ENCODE data around the gene CACNA1D.

DNA sequence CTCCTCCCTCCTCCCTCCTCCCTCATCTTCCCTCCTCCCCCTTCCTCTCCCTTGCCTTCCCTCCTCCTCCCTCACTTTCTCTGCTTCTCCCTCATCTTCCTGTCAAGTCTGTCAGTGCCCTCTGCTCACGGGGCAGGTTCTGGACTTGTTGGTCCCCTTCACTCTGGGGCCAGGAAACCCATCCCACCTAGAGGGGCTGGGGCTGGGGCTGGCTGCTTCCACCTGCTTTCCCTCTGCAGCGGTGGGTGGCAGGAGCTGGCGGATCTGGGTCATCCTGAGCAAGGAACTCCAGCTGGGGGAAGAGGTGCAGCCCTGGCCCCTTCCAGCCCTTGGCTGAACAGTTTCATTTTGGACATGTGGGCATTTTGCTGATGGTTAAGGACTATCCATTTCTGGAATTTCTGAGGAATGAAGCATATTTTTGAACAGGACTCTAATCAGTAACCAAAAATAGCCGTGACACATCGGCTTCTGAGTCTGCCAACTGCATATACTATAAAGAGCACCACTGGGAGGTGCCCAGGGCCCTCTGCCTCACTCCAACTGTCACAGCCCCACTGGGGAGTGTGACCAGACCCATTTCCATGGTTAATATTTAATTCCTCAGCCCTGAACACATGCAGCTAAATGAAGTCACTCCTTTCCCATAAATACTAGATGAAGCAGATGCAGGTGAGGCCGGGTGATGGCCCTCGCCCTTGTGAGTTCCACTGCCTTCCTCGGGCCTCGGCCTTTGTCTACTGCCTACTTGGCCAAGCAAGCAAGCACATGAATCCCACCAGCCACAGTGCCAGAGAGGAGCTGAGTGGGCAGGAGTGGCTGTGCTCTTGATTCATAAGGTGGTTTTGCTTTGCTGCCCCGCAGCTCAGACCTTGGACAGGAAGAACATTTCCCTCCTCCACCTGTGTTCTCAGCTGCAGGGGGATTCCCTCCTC is 312.0 kb downstream of the CACNA1D start:
- no peak for TF ChIP-seq NCOR1 (IDR thresholded peaks at IDR 0.05)
- TF ChIP-seq JUN (IDR thresholded peaks at IDR 0.05; ENCODE audit: borderline replicate concordance, low read depth, low read length), result no peak
- TF ChIP-seq JUN (CRISPR knock-in tag; IDR thresholded peaks at IDR 0.05; ENCODE audit: borderline replicate concordance), result no peak
- no peak for TF ChIP-seq BRF1 (IDR thresholded peaks at IDR 0.05; ENCODE audit: borderline replicate concordance, extremely low read depth, insufficient read length)
- no peak for TF ChIP-seq SRF (CRISPR knock-in tag; IDR thresholded peaks at IDR 0.05)
- TF ChIP-seq CREB1 (IDR thresholded peaks at IDR 0.05), result no peak
- no peak for TF ChIP-seq CREB1 (CRISPR knock-in tag; IDR thresholded peaks at IDR 0.05)
- TF ChIP-seq ZNF644 (tag; IDR thresholded peaks at IDR 0.05; ENCODE audit: low read depth), result no peak
- no peak for TF ChIP-seq CTCF (IDR thresholded peaks at IDR 0.05 in 2 of 3, conservative IDR thresholded peaks at IDR 0.05 in 1 of 3; ENCODE audit: insufficient read depth in 2 of 3, low read depth in 1 of 3, low read length in 3 of 3)
- TF ChIP-seq ZNF507 (tag; conservative IDR thresholded peaks at IDR 0.05), result no peak
- no peak for TF ChIP-seq POLR2A (conservative IDR thresholded peaks at IDR 0.05)
- TF ChIP-seq, protein P1, sequence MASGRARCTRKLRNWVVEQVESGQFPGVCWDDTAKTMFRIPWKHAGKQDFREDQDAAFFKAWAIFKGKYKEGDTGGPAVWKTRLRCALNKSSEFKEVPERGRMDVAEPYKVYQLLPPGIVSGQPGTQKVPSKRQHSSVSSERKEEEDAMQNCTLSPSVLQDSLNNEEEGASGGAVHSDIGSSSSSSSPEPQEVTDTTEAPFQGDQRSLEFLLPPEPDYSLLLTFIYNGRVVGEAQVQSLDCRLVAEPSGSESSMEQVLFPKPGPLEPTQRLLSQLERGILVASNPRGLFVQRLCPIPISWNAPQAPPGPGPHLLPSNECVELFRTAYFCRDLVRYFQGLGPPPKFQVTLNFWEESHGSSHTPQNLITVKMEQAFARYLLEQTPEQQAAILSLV (tag; IDR thresholded peaks at IDR 0.05), result no peak
- TF ChIP-seq CEBPG (CRISPR knock-in tag; IDR thresholded peaks at IDR 0.05), result no peak
- TF ChIP-seq CEBPG (tag; conservative IDR thresholded peaks at IDR 0.05 in 1 of 2, IDR thresholded peaks at IDR 0.05 in 1 of 2), result no peak
- TF ChIP-seq, protein P2, sequence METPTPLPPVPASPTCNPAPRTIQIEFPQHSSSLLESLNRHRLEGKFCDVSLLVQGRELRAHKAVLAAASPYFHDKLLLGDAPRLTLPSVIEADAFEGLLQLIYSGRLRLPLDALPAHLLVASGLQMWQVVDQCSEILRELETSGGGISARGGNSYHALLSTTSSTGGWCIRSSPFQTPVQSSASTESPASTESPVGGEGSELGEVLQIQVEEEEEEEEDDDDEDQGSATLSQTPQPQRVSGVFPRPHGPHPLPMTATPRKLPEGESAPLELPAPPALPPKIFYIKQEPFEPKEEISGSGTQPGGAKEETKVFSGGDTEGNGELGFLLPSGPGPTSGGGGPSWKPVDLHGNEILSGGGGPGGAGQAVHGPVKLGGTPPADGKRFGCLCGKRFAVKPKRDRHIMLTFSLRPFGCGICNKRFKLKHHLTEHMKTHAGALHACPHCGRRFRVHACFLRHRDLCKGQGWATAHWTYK (CRISPR knock-in tag; IDR thresholded peaks at IDR 0.05), result no peak

Measured in K562 (cell line).